ENCODE data around the gene KIAA0825.

Gene KIAA0825, protein sequence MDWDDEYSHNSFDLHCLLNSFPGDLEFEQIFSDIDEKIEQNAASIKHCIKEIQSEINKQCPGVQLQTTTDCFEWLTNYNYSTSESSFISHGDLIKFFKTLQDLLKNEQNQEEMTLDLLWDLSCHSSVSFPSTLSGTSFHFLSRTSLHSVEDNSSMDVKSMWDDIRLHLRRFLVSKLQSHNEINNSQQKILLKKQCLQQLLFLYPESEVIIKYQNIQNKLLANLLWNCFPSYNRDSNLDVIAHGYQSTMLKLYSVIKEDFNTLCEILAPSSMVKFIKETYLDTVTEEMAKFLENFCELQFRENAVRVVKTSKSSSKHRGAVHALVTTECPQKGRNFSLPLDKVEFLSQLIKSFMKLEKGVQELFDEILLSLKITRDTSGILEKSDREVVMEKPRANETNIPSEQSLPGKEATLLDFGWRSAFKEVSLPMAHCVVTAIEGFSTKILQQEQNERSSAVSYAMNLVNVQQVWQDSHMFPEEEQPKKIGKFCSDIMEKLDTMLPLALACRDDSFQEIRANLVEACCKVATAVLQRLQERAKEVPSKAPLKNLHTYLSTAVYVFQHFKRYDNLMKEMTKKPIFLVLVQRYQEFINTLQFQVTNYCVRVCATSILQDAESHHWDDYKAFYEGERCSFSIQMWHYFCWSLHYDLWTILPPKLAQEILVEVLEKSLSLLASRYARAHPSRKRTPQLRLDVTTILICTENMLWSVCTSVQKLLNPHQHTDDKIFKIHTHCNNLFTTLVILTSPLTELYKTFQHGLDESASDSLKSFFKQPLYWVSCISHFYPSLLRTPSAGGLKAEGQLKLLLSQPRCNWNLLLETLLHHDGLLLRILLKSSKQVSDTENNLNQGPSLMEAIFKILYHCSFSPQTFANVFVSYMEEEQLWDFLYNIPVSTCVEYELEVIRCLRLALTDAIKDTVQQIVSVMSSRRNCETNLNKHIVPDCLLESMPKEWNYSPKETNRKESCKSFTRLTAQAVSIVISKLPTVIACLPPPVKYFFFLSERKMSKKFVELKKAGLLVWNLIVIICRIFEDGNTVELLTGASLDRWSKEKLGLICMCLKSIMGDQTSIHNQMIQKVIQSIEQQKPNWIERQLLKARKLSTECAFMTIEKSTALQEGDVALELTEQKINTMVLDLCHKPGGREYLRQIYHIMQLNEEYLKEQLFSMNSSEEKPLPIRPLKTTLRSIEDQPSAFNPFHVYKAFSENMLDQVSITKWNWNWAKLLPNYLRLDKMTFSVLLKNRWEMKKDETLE (N-terminal part only)

GRCh38 chr5:94618493-94619328, at the start of gene KIAA0825, which contains the start of gene SLF1:
KIAA0825 (minus strand) TSS chr5:94618604; CDS start chr5:94537126, 81,478 bp downstream.
SLF1 (plus strand) TSS chr5:94618669; CDS start chr5:94628811, 10,142 bp downstream.
- peak; percentile 60 to 75 (median 72) for DNase-seq (ENCODE audit: low read depth in 2 of 3, low spot score in 2 of 3)

DNA sequence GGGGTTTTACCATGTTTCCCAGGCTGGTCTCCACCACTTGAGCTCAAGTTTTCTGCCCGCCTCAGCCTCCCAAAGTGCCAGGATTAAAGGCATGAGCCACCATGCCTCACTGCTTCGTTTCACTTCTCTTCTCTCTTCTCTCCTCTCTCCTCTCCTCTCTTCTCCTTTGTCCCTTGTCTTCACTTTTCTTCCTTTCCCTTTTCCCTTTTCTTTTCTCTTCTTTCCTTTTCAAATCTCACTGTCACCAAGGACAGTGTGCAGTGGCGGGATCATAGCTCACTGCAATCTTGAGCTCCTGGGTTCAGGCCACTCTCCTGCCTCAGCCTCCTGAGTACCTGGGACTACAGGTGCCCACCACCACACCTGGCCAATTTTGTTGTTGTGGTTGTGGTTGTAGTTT, 49.5 kb upstream of the KIAA0825 start:
- DNase-seq (ENCODE audit: low read depth in 2 of 3, low spot score in 2 of 3): no peak

DNA sequence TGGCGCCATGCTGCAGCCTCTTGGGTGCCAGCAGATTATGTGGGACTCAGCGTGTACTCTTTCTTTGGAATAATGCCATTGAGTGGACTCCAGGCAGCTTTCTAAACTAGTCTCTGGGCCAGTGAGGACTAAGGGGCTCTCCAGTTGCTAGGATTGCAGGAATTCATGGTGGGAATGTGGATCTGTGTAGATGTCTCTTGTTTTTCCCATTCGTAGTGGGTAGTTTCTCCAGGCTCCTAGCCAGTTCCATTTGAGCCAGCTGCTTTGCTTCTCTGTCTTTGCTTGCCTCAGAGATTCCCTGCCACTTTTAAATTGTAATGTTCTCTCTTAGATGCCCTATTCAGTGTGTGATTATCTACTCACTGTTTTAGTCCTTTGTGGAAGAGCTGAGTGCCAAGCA, 42.7 kb upstream of the KIAA0825 start:
- DNase-seq (ENCODE audit: low read depth in 2 of 3, low spot score in 2 of 3): no peak

- no peak for DNase-seq (ENCODE audit: low read depth in 2 of 3, low spot score in 2 of 3)
Measured at GRCh38 chr5:94660506-94660905, 42.1 kb upstream of the KIAA0825 start.

GRCh38 chr5:94658272-94658671, 39.9 kb upstream of the KIAA0825 start:
- no peak for DNase-seq (ENCODE audit: low read depth in 2 of 3, low spot score in 2 of 3)

DNA sequence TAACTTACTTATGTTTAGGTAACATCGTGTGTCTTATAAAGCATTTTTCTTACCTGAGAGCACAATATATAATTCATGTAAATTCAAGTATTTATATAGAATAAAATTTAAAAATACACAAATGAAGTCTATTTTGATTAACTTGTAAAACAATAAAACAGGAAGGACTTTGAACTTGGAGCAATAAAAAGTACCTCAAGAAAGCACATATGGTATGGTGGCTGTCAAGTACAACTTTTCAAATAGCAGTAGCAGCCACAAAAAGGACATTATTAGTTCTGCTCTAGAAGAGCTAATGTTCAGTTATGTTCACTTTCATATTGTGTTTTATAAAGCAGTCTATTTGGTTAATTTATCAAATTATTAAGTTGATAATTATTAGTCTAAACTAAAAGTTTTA, 31.5 kb upstream of the KIAA0825 start:
- no peak for DNase-seq (ENCODE audit: low read depth in 2 of 3, low spot score in 2 of 3)

DNA sequence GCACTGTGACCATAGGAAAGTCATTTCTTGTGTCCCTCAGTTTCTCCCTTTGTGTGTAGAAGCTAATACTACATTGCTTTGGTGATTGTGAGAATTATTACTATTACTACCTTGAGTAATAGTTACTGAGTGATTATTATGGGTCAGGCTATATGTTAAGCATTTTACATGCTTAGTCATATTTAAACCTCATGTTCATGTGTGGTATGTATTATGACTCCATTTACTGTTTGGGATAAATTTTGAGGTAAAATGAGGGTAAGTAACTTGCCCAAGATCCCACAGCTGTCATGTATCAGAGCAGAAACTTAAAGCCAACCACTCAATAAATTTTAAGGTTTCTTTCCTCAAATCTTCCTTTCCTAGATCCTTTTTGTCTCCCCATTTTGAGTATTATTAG, 28.4 kb upstream of the KIAA0825 start:
- no peak for DNase-seq (ENCODE audit: low read depth in 2 of 3, low spot score in 2 of 3)

DNA sequence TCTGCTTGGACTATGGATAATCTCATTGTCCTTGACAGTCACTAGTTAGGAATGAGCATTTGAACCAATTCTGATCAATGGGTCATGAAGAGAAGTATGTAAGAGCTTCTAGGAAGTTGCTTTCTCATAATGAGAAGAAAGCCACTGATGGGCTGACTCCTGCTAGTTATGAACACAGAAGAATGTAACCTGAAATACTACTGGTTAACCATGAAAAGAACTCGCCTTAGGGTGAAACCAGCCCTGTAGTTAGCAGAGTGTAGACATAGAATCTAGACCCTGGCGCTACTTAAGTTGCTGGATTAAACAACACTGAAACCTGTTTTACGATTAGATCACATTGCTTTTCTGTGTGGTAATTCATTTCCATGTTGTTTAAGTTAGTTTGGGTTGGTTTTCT, 26.6 kb upstream of the KIAA0825 start:
- no peak for DNase-seq (ENCODE audit: low read depth in 2 of 3, low spot score in 2 of 3)

DNA sequence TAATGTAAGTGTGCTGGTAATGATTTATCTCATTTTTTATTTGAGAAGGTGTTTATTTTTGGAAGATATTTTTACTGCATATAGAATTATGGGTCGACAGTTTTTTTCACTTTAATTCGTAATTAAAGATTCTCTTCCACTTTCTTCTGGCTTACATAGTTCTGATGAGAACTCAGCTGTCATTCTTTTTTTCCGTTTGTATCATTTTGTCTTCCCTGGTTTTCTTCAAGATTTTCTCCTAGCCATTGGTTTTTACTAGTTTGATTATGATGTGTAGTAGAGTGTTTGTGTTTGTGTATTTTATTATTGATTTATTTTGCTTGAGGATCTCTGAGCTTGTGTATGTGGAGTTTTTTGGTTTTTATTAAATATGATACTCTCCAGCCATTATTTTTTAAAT, 21.8 kb upstream of the KIAA0825 start:
- no peak for DNase-seq (ENCODE audit: low read depth in 2 of 3, low spot score in 2 of 3)

DNA sequence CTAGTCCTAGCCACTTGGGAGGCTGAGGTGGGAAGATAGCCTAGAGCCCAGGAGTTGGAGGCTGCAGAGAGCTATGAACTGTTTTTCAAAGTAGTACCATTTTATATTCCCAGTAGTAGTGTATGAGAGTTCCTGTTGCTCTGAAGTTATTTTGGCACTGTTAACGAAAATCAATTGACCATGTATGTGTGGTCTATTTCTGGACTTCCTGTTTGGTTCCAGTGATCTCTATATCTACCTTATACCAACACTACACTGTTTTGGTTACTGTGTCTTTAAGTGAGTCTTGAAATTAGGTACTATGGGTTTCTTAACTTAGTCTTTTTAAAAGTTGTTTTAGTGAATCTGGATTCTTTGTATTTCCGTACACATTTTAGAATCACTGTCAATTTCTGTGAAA, 13.6 kb upstream of the KIAA0825 start:
- no peak for DNase-seq (ENCODE audit: low read depth in 2 of 3, low spot score in 2 of 3)

DNA sequence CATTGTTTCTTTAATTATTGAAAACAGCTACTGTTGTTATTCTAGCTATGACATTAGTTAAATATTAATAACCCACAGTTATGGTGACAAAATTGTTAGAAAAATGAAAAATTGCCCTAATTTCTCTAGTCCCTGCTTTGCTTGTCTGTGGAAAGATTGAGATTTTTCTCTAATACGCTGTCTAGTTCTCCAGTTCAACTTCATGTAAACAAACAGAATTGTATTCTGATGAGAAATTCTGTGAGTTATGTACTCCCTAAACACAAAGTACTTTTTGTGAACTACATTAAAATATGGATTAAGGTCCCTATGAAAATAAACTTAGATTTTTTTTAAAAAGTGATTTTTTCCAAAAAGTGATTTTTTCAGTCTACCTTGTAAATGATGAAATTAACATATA, 8.8 kb upstream of the KIAA0825 start:
- no peak for DNase-seq (ENCODE audit: low read depth in 2 of 3, low spot score in 2 of 3)

DNA sequence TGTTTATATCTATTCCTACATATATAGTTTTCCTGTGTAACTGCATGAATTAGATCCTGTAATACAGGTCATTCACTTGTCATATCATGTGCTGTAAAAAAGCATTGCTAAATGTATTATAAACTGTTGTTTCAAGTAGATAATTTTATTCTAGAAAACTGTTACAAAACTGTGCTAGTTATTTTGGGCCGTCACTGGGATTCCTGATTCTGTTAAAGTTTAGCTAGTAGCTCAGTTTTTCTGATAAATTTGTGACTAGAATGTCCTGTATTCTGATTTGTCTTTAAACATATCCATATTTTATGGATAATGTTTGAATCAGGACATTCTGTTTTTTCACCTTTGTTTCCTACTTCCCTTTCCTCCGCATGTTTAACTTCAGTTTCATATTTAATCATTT, 5.5 kb upstream of the KIAA0825 start:
- no peak for DNase-seq (ENCODE audit: low read depth in 2 of 3, low spot score in 2 of 3)

- no peak for DNase-seq (ENCODE audit: low read depth in 2 of 3, low spot score in 2 of 3)
Measured at GRCh38 chr5:94623011-94623410, 4.6 kb upstream of the KIAA0825 start.

- no peak for DNase-seq (ENCODE audit: low read depth in 2 of 3, low spot score in 2 of 3)
Measured at GRCh38 chr5:94621763-94622162, 3.4 kb upstream of the KIAA0825 start.

- DNase-seq (ENCODE audit: low read depth in 2 of 3, low spot score in 2 of 3): no peak
Measured at GRCh38 chr5:94620256-94620655, 1.9 kb upstream of the KIAA0825 start.

DNA sequence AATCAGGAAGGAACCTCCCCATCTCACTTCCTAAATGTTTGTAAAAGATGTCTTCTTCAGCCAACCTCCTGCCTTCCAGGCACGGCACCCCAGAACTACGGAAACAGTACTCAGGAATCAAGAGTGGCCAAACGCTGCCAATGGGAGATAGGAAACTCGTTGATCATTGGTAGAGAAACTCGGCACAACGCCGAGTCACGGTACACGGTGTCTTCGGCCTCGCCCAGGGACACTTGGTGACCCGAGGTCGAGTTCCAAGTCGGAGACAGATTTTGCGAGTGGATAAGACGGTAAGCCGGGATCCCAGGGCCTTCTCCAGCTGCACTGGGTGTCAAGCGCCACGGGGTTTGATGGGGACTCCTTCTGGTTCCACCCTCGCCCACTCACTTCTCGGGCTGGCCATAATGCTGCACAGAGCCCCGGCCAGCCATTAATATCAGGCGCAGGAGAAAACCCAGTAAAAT, 343 bp downstream of the KIAA0825 start:
- peak in 1 of 3 experiments; percentile 5 for DNase-seq (ENCODE audit: low read depth in 2 of 3, low spot score in 2 of 3)

GRCh38 chr5:94615862-94616261, 2.5 kb downstream of the KIAA0825 start:
- DNase-seq (ENCODE audit: low read depth in 2 of 3, low spot score in 2 of 3): no peak

- no peak for DNase-seq (ENCODE audit: low read depth in 2 of 3, low spot score in 2 of 3)
Measured at GRCh38 chr5:94614156-94614805, 4.1 kb downstream of the KIAA0825 start.

DNA sequence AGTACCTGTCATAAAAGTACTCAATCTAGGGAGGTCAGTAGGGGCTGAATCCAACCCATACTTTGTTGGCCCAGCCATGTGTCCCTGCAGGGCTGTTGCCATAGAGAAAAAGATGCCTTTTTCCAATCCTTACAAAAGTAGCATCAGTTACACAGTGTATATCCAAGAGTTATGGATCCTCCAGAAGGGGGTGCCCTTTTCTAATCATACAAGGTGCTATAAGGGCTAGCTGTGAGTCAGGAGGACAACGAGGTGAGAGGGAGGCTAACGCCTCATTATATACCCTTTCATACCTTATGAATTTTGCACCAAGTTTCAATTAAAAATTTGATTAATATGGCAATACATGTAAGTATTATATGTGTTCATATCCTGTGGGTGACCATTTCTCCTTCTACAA, 4.8 kb downstream of the KIAA0825 start:
- DNase-seq (ENCODE audit: low read depth in 2 of 3, low spot score in 2 of 3): no peak
